ENCODE results near the gene HNRNPA3. TPM values are rescaled to one million over a fixed set of nuclear protein-coding genes. Genes with fewer than 3 reads are reported as not detected.
"Not testable (repeated sequence)": the region's sequence is repeated elsewhere in the genome, so short reads cannot be mapped to it uniquely, and the experiment has no call there.

HNRNPA3 gene
- total RNA-seq, 1 experiment from 2014 or later = 234 TPM

- H3K27me3 Mint-ChIP-seq (ENCODE audit: unreplicated experiment) = peaks cover 8% of the 10 kb centered on the region
- intact Hi-C loops (cut with micrococcal nuclease; ENCODE audit: unreplicated experiment) = no loop called here
- no peak for DNase-seq
- peak overlapping the region; percentile 100 for H3K27ac Mint-ChIP-seq (ENCODE audit: unreplicated experiment)
- no TSS peak for BruUV-seq (replicated peaks)
- no peaks in the 10 kb centered on the region for H3K9me3 Mint-ChIP-seq (ENCODE audit: low read depth, unreplicated experiment)
- no peak overlapping the region for H3K4me3 Mint-ChIP-seq (ENCODE audit: low read depth, unreplicated experiment)
- H3K36me3 Mint-ChIP-seq (ENCODE audit: insufficient read depth, unreplicated experiment) = peaks cover 100% of the 10 kb centered on the region
- CTCF ChIA-PET = no interaction called here
- peaks cover 35% of the 10 kb centered on the region for H3K4me1 Mint-ChIP-seq (ENCODE audit: low read depth, unreplicated experiment)
- no peak for TF ChIP-seq CTCF (IDR thresholded peaks at IDR 0.05; ENCODE audit: unreplicated experiment)
Observed at GRCh38 chr2:177217247-177217843, 4.8 kb downstream of the HNRNPA3 start.

GRCh38 chr2:177219787-177220186 lies 7.2 kb downstream of the HNRNPA3 start:
- BruUV-seq (replicated peaks); H3K27me3 Mint-ChIP-seq (ENCODE audit: unreplicated experiment); H3K4me3 Mint-ChIP-seq (ENCODE audit: low read depth, unreplicated experiment); H3K27ac Mint-ChIP-seq (ENCODE audit: unreplicated experiment); DNase-seq; H3K9me3 Mint-ChIP-seq (ENCODE audit: low read depth, unreplicated experiment); CTCF ChIA-PET: not testable (repeated sequence)
- intact Hi-C loops (cut with micrococcal nuclease; ENCODE audit: unreplicated experiment) = loop anchor here (2.0 kb wide), 1 partner anchor 17 kb away; no protein-coding TSS in a partner anchor
- Mint-ChIP-seq H3K36me3 (ENCODE audit: insufficient read depth, unreplicated experiment) (peaks cover 99% of the 10 kb centered on the region), H3K4me1 (ENCODE audit: low read depth, unreplicated experiment) (peaks cover 43% of the 10 kb centered on the region)

GRCh38 chr2:177221534-177221933 lies 8.9 kb downstream of the HNRNPA3 start:
- BruUV-seq (replicated peaks) = no TSS peak
- Mint-ChIP-seq H3K36me3 (ENCODE audit: insufficient read depth, unreplicated experiment) (peaks cover 99% of the 10 kb centered on the region), H3K9me3 (ENCODE audit: low read depth, unreplicated experiment) (no peaks in the 10 kb centered on the region), H3K4me3 (ENCODE audit: low read depth, unreplicated experiment) (no peak overlapping the region), H3K27ac (ENCODE audit: unreplicated experiment) (peak overlapping the region; percentile 67), H3K4me1 (ENCODE audit: low read depth, unreplicated experiment) (peaks cover 28% of the 10 kb centered on the region), H3K27me3 (ENCODE audit: unreplicated experiment) (no peaks in the 10 kb centered on the region)
- CTCF ChIA-PET = interaction anchor here (0.9 kb wide), 2 partner anchors 39 to 46 kb away, joined by 3 read pairs; no protein-coding TSS in a partner anchor
- DNase-seq = no peak
- TF ChIP-seq CTCF (IDR thresholded peaks at IDR 0.05; ENCODE audit: unreplicated experiment) = no peak
- intact Hi-C loops (cut with micrococcal nuclease; ENCODE audit: unreplicated experiment) = no loop called here

- Mint-ChIP-seq H3K9me3 (ENCODE audit: low read depth, unreplicated experiment) (no peaks in the 10 kb centered on the region), H3K36me3 (ENCODE audit: insufficient read depth, unreplicated experiment) (peaks cover 99% of the 10 kb centered on the region), H3K4me1 (ENCODE audit: low read depth, unreplicated experiment) (peaks cover 23% of the 10 kb centered on the region), H3K27ac (ENCODE audit: unreplicated experiment) (peak overlapping the region; percentile 67), H3K27me3 (ENCODE audit: unreplicated experiment) (no peaks in the 10 kb centered on the region), H3K4me3 (ENCODE audit: low read depth, unreplicated experiment) (no peak overlapping the region)
- no TSS peak for BruUV-seq (replicated peaks)
- no peak for DNase-seq
- TF ChIP-seq CTCF (IDR thresholded peaks at IDR 0.05; ENCODE audit: unreplicated experiment) = no peak
- intact Hi-C loops (cut with micrococcal nuclease; ENCODE audit: unreplicated experiment) = no loop called here
- CTCF ChIA-PET = interaction anchor here (0.9 kb wide), 2 partner anchors 38 to 46 kb away, joined by 3 read pairs; no protein-coding TSS in a partner anchor
Observed at GRCh38 chr2:177221970-177222369, 9.4 kb downstream of the HNRNPA3 start.

- Mint-ChIP-seq H3K27ac (ENCODE audit: unreplicated experiment) (peak overlapping the region; percentile 79), H3K36me3 (ENCODE audit: insufficient read depth, unreplicated experiment) (peaks cover 99% of the 10 kb centered on the region), H3K4me1 (ENCODE audit: low read depth, unreplicated experiment) (peaks cover 16% of the 10 kb centered on the region)
- H3K27me3 Mint-ChIP-seq (ENCODE audit: unreplicated experiment); H3K4me3 Mint-ChIP-seq (ENCODE audit: low read depth, unreplicated experiment); CTCF ChIA-PET; BruUV-seq (replicated peaks); H3K9me3 Mint-ChIP-seq (ENCODE audit: low read depth, unreplicated experiment); DNase-seq; intact Hi-C loops (cut with micrococcal nuclease; ENCODE audit: unreplicated experiment): not testable (repeated sequence)
Observed at GRCh38 chr2:177223436-177223835, 10.8 kb downstream of the HNRNPA3 start.

Measured in Calu3 (cell line).